HL-60 (cell line): ENCODE measurements around the gene WAC.

Experiments used
- GABPA ChIP-seq: IDR thresholded peaks from 2 replicates; pipeline ENCODE4 v1.6.1; 2012; ENCODE audit warnings: low read depth
- POLR2AphosphoS5 ChIP-seq: IDR thresholded peaks from 2 replicates; pipeline ENCODE4 v1.6.1; 2012; ENCODE audit warnings: low read depth
- SPI1 ChIP-seq: IDR thresholded peaks from 2 replicates; pipeline ENCODE4 v1.6.1; 2012; ENCODE audit warnings: low read depth, mild to moderate bottlenecking, borderline replicate concordance
- TF ChIP-seq, protein P1 (sequence below): IDR thresholded peaks from one replicate; pipeline ENCODE4 v1.5.1; 2011; ENCODE audit warnings: low read length, control low read depth, inconsistent platforms; ENCODE audit not compliant: insufficient read depth
- TF ChIP-seq, protein P2 (sequence below): IDR thresholded peaks from 2 replicates; pipeline ENCODE4 v1.6.1; 2012; ENCODE audit warnings: low read depth; ENCODE audit not compliant: insufficient replicate concordance

DNA sequence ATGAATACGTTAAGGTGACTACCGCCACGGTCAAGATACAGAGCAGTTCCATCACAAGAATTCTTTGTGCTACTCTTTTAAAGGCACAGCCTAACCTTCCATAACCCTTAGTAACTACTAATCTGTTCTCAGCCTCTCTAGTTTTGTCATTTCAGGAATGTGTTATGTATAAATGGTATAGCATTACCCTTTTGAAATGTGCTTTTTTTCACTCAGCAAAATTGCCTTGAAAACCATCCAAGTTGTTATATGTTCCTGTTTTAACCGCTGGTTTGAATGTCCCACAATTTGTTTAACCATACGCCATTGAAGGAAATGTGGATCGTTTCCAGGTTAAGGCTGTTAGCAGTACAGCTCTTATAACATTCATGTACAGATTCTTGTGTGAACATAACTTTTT lies 32.0 kb downstream of the WAC start:
- TF ChIP-seq POLR2AphosphoS5 (no peak), GABPA (no peak), SPI1 (no peak)
- TF ChIP-seq, protein P1, sequence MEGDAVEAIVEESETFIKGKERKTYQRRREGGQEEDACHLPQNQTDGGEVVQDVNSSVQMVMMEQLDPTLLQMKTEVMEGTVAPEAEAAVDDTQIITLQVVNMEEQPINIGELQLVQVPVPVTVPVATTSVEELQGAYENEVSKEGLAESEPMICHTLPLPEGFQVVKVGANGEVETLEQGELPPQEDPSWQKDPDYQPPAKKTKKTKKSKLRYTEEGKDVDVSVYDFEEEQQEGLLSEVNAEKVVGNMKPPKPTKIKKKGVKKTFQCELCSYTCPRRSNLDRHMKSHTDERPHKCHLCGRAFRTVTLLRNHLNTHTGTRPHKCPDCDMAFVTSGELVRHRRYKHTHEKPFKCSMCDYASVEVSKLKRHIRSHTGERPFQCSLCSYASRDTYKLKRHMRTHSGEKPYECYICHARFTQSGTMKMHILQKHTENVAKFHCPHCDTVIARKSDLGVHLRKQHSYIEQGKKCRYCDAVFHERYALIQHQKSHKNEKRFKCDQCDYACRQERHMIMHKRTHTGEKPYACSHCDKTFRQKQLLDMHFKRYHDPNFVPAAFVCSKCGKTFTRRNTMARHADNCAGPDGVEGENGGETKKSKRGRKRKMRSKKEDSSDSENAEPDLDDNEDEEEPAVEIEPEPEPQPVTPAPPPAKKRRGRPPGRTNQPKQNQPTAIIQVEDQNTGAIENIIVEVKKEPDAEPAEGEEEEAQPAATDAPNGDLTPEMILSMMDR: no peak
- TF ChIP-seq, protein P2, sequence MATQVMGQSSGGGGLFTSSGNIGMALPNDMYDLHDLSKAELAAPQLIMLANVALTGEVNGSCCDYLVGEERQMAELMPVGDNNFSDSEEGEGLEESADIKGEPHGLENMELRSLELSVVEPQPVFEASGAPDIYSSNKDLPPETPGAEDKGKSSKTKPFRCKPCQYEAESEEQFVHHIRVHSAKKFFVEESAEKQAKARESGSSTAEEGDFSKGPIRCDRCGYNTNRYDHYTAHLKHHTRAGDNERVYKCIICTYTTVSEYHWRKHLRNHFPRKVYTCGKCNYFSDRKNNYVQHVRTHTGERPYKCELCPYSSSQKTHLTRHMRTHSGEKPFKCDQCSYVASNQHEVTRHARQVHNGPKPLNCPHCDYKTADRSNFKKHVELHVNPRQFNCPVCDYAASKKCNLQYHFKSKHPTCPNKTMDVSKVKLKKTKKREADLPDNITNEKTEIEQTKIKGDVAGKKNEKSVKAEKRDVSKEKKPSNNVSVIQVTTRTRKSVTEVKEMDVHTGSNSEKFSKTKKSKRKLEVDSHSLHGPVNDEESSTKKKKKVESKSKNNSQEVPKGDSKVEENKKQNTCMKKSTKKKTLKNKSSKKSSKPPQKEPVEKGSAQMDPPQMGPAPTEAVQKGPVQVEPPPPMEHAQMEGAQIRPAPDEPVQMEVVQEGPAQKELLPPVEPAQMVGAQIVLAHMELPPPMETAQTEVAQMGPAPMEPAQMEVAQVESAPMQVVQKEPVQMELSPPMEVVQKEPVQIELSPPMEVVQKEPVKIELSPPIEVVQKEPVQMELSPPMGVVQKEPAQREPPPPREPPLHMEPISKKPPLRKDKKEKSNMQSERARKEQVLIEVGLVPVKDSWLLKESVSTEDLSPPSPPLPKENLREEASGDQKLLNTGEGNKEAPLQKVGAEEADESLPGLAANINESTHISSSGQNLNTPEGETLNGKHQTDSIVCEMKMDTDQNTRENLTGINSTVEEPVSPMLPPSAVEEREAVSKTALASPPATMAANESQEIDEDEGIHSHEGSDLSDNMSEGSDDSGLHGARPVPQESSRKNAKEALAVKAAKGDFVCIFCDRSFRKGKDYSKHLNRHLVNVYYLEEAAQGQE: no peak
